Glutamatergic neuron (in vitro differentiated cells): ENCODE measurements around the gene TP53BP2. TPM values are rescaled to one million over a fixed set of nuclear protein-coding genes. Genes with fewer than 3 reads are reported as not detected.

Experiments
- DNase-seq: peaks from one replicate; pipeline ENCODE4 v3.0.0; 2022
- H3K27ac Mint-ChIP-seq: one replicate; pipeline ENCODE4 v1.8.0; 2020; ENCODE audit warnings: mild to moderate bottlenecking, mixed read lengths, inconsistent platforms; ENCODE audit not compliant: unreplicated experiment
- H3K27me3 Mint-ChIP-seq: one replicate; pipeline ENCODE4 v1.8.0; 2020; ENCODE audit warnings: mild to moderate bottlenecking, moderate library complexity, mixed read lengths, inconsistent platforms; ENCODE audit not compliant: unreplicated experiment
- H3K36me3 Mint-ChIP-seq: one replicate; pipeline ENCODE4 v1.8.0; 2020; ENCODE audit warnings: mild to moderate bottlenecking, mixed read lengths, inconsistent platforms; ENCODE audit not compliant: unreplicated experiment
- H3K4me1 Mint-ChIP-seq: one replicate; pipeline ENCODE4 v1.8.0; 2020; ENCODE audit warnings: mild to moderate bottlenecking, low read depth, mixed read lengths, inconsistent platforms; ENCODE audit not compliant: unreplicated experiment
- H3K4me3 Mint-ChIP-seq: one replicate; pipeline ENCODE4 v1.8.0; 2020; ENCODE audit warnings: mild to moderate bottlenecking, mixed read lengths, inconsistent platforms; ENCODE audit not compliant: unreplicated experiment
- H3K9me3 Mint-ChIP-seq: one replicate; pipeline ENCODE4 v1.8.0; 2020; ENCODE audit warnings: mild to moderate bottlenecking, moderate library complexity, mixed read lengths, inconsistent platforms; ENCODE audit not compliant: unreplicated experiment
- CTCF ChIP-seq: fragments of 200-600 bp; sonication (generic); IDR thresholded peaks from one replicate; pipeline ENCODE4 v1.5.0; 2021; ENCODE audit not compliant: partially characterized antibody, unreplicated experiment
- total RNA-seq: library from RNA; stranded (reverse); fragmentation: NEBNext Ultra II Directional; extraction: Animal tissue kit (Norgen Biotek cat#: 25700); gene quantifications from one replicate; pipeline ENCODE4 v1.2.1, GENCODE V29; 2021; ENCODE audit not compliant: unreplicated experiment

TP53BP2 gene
- total RNA-seq, 1 donor from 2014 or later, result 50.7 TPM

- Mint-ChIP-seq H3K36me3 (no peaks in the 10 kb centered on the region), H3K4me1 (no peaks in the 10 kb centered on the region)
These were observed 52.0 kb downstream of the TP53BP2 start for GRCh38 chr1:223793716-223794115.

GRCh38 chr1:223792046-223792445 lies 53.7 kb downstream of the TP53BP2 start:
- no peak for DNase-seq
- no peaks in the 10 kb centered on the region for H3K4me1 Mint-ChIP-seq
- TF ChIP-seq CTCF, result no peak
- no peaks in the 10 kb centered on the region for H3K9me3 Mint-ChIP-seq
- no peak overlapping the region for H3K27ac Mint-ChIP-seq
- no peaks in the 10 kb centered on the region for H3K27me3 Mint-ChIP-seq
- H3K4me3 Mint-ChIP-seq, result no peak overlapping the region
- H3K36me3 Mint-ChIP-seq, result no peaks in the 10 kb centered on the region

More at GRCh38 chr1:223793716-223794115, 52.0 kb downstream of the TP53BP2 start:
- no peak overlapping the region for H3K27ac Mint-ChIP-seq
- H3K4me3 Mint-ChIP-seq, result no peak overlapping the region
- TF ChIP-seq CTCF, result no peak
- no peaks in the 10 kb centered on the region for H3K27me3 Mint-ChIP-seq
- DNase-seq, result no peak
- no peaks in the 10 kb centered on the region for H3K9me3 Mint-ChIP-seq

GRCh38 chr1:223788746-223789415 lies 56.9 kb downstream of the TP53BP2 start:
- Mint-ChIP-seq H3K36me3 (no peaks in the 10 kb centered on the region), H3K27ac (no peak overlapping the region)
- DNase-seq, result no peak

GRCh38 chr1:223785808-223786207 lies 59.9 kb downstream of the TP53BP2 start:
- H3K36me3 Mint-ChIP-seq, result no peaks in the 10 kb centered on the region
- peaks cover 1% of the 10 kb centered on the region for H3K9me3 Mint-ChIP-seq
- DNase-seq, result no peak
- no peak overlapping the region for H3K4me3 Mint-ChIP-seq
- H3K4me1 Mint-ChIP-seq, result no peaks in the 10 kb centered on the region
- no peak overlapping the region for H3K27ac Mint-ChIP-seq
- no peak for TF ChIP-seq CTCF
- H3K27me3 Mint-ChIP-seq, result no peaks in the 10 kb centered on the region

More at GRCh38 chr1:223788746-223789415, 56.9 kb downstream of the TP53BP2 start:
- Mint-ChIP-seq H3K9me3 (no peaks in the 10 kb centered on the region), H3K4me1 (no peaks in the 10 kb centered on the region), H3K4me3 (no peak overlapping the region), H3K27me3 (no peaks in the 10 kb centered on the region)
- TF ChIP-seq CTCF, result no peak

GRCh38 chr1:223784541-223784940 lies 61.2 kb downstream of the TP53BP2 start:
- Mint-ChIP-seq H3K4me3 (no peak overlapping the region), H3K36me3 (no peaks in the 10 kb centered on the region), H3K27ac (no peak overlapping the region), H3K4me1 (no peaks in the 10 kb centered on the region), H3K27me3 (no peaks in the 10 kb centered on the region), H3K9me3 (peaks cover 1% of the 10 kb centered on the region)
- TF ChIP-seq CTCF, result no peak
- DNase-seq, result no peak
